Esophagus squamous epithelium (tissue), 5 donors: ENCODE results near the gene DNAJB13. TPM values are rescaled to one million over a fixed set of nuclear protein-coding genes. Genes with fewer than 3 reads are reported as not detected.
"Not testable (repeated sequence)": the region's sequence is repeated elsewhere in the genome, so short reads cannot be mapped to it uniquely, and the experiment has no call there.

Experiments used
- DNase-seq: peaks from one replicate; lab custom pipeline; 2025; lab: John Stamatoyannopoulos, UW
- H3K27ac ChIP-seq, 4 donors: fragments of 200-600 bp; sonication (generic); one replicate each; pipeline ENCODE4 v1.5.1; 2016 to 2019; ENCODE audit warnings: mild to moderate bottlenecking in 1 of 4
- H3K27me3 ChIP-seq, 4 donors: fragments of 200-600 bp; sonication (generic); 1 replicate in 3 of 4; 2 replicates in 1 of 4; pipeline versions ENCODE4 v1.5.1 to v1.6.0; 2017 to 2021; ENCODE audit warnings: antibody characterized with exemption in 1 of 4
- H3K36me3 ChIP-seq, 3 donors: fragments of 200-600 bp; sonication (generic); one replicate each; pipeline ENCODE4 v1.5.1; 2016 to 2019
- H3K4me1 ChIP-seq, 3 donors: fragments of 200-600 bp; sonication (generic); one replicate each; pipeline ENCODE4 v1.5.1; 2017 to 2019
- H3K4me3 ChIP-seq, 4 donors: fragments of 200-600 bp; sonication (generic); 1 replicate in 3 of 4; 2 replicates in 1 of 4; pipeline ENCODE4 v1.5.1; 2016 to 2019; ENCODE audit warnings: mild to moderate bottlenecking in 2 of 4, moderate library complexity in 1 of 4
- H3K9me3 ChIP-seq, 3 donors: fragments of 200-600 bp; sonication (generic); one replicate each; pipeline ENCODE4 v1.5.1; 2016 to 2019
- POLR2A ChIP-seq, 4 donors: fragments of 450-650 bp; IDR thresholded peaks; one replicate each; pipeline ENCODE4 v1.6.1; 2017; ENCODE audit warnings: antibody characterized with exemption in 4 of 4, mild to moderate bottlenecking in 4 of 4, moderate library complexity in 3 of 4
- WGBS, 2 donors: methylation state at CpG; one replicate each; pipeline ENCODE4 v1.1.5; 2018; 5-methylcytosine and 5-hydroxymethylcytosine counted together
- intact Hi-C: fragments of 100-400 bp; cut with DNase I; formaldehyde crosslinking; loops from one replicate; pipeline ENCODE4 v1.15.0; 2022
- total RNA-seq, 4 donors: library from RNA; depleted of rRNA; stranded (reverse); fragments of >200 nt; gene quantifications; one replicate each; pipeline ENCODE4 v1.1.0, GENCODE V29; 2016
- TF ChIP-seq, protein P1 (sequence below), 6 experiments: fragments of 450-650 bp in 4 of 6; fragments of 200-600 bp in 2 of 6; sonication (generic) in 2 of 6; IDR thresholded peaks; one replicate each; pipeline ENCODE4 v1.5.1; 2016 to 2019; ENCODE audit warnings: antibody characterized with exemption in 6 of 6, mild to moderate bottlenecking in 4 of 6, moderate library complexity in 4 of 6
- donor health status: DM: yes; HTN: yes; CAD: no.

The DNAJB13 gene
- total RNA-seq, 4 donors from 2014 or later = not detected

DNA sequence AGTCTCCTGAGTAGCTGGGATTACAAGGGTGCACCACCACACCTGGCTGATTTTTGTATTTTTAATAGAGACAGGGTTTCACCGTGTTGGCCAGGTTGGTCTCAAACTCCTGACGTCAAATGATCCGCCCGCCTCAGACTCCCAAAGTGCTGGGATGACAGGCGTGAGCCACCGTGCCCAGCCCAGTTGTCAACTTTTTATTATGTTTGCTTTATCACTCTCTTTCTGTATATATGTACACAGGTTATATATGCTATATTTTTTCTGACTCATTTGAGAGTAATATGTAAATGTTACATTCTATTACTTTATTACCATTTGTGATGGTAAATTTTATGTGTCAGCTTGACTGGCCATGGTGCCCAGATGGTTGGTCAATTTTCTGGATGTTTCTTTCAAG, 18.9 kb upstream of the DNAJB13 start:
- Histone ChIP-seq H3K27me3 (no peaks in the 10 kb centered on the region), H3K4me1 (no peaks in the 10 kb centered on the region), H3K9me3 (no peaks in the 10 kb centered on the region), H3K4me3 (no peak overlapping the region), H3K27ac (no peak overlapping the region), H3K36me3 (peaks cover 4 to 74% (median 11%) of the 10 kb centered on the region in 3 donors)
- TF ChIP-seq POLR2A (IDR thresholded peaks at IDR 0.05) = no peak
- TF ChIP-seq, protein P1, sequence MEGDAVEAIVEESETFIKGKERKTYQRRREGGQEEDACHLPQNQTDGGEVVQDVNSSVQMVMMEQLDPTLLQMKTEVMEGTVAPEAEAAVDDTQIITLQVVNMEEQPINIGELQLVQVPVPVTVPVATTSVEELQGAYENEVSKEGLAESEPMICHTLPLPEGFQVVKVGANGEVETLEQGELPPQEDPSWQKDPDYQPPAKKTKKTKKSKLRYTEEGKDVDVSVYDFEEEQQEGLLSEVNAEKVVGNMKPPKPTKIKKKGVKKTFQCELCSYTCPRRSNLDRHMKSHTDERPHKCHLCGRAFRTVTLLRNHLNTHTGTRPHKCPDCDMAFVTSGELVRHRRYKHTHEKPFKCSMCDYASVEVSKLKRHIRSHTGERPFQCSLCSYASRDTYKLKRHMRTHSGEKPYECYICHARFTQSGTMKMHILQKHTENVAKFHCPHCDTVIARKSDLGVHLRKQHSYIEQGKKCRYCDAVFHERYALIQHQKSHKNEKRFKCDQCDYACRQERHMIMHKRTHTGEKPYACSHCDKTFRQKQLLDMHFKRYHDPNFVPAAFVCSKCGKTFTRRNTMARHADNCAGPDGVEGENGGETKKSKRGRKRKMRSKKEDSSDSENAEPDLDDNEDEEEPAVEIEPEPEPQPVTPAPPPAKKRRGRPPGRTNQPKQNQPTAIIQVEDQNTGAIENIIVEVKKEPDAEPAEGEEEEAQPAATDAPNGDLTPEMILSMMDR (IDR thresholded peaks at IDR 0.05) = no peak
- intact Hi-C loops = no loop called here
- WGBS, 2 donors = 97 to 98% methylated on average over 6 of the region's 6 CpGs
- DNase-seq = no peak

DNA sequence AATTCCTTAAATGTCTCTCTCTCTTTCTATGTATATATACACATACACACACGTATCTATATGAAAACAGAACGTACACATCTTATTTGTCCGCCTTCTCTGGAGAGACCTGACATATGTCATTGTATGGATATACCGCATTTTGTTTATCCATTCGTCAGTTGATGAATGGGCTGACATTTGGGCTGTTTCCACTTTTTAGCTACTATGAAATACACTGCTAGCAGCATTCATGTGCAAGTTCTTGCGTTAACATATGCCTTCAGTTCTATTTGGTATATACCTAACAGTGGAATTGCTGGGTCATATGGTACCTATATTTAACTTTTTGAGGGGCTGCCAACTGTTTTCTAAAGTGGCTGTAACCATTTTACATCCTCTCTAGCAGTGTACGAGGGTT, 18.0 kb upstream of the DNAJB13 start:
- Histone ChIP-seq H3K4me1 (no peaks in the 10 kb centered on the region), H3K9me3 (no peaks in the 10 kb centered on the region), H3K27ac (no peak overlapping the region), H3K4me3 (no peak overlapping the region), H3K27me3 (no peaks in the 10 kb centered on the region), H3K36me3 (peaks cover 2 to 65% (median 8%) of the 10 kb centered on the region in 3 donors)
- 77 to 94% methylated on average over 7 of the region's 7 CpGs for WGBS, 2 donors
- TF ChIP-seq POLR2A (IDR thresholded peaks at IDR 0.05) = no peak
- TF ChIP-seq, protein P1 (IDR thresholded peaks at IDR 0.05) = no peak
- DNase-seq = no peak
- intact Hi-C loops = no loop called here

DNA sequence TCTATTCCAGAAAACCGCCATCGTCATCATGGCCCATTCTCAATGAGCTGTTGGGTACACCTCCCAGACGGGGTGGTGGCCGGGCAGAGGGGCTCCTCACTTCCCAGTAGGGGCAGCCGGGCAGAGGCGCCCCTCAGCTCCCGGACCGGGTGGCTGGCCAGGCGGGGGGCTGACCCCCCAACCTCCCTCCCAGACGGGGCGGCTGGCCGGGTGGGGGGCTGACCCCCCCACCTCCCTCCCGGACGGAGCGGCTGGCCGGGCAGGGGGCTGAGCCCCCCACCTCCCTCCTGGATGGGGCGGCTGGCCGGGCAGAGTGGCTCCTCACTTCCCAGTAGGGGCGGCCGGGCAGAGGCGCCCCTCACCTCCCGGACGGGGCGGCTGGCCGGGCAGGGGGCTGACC, 14.8 kb upstream of the DNAJB13 start:
- H3K36me3 ChIP-seq = peaks cover 0 to 35% (median 0%) of the 10 kb centered on the region in 3 donors
- 100% methylated on average over 2 of the region's 25 CpGs; no CpG with 5 or more reads in 1 of the 2 donors for whole genome bisulfite sequencing, 2 donors
- intact Hi-C loops, DNase-seq, H3K9me3 ChIP-seq, H3K4me1 ChIP-seq, H3K27ac ChIP-seq, H3K27me3 ChIP-seq, H3K4me3 ChIP-seq: not testable (repeated sequence)

GRCh38 chr11:73939096-73939495, 11.7 kb upstream of the DNAJB13 start:
- Histone ChIP-seq H3K9me3 (no peaks in the 10 kb centered on the region), H3K36me3 (peaks cover 0 to 9% (median 0%) of the 10 kb centered on the region in 3 donors), H3K4me3 (no peak overlapping the region), H3K4me1 (peaks cover 0 to 6% (median 0%) of the 10 kb centered on the region in 3 donors), H3K27ac (no peak overlapping the region), H3K27me3 (no peaks in the 10 kb centered on the region)
- intact Hi-C loops = no loop called here
- DNase-seq = no peak
- no peak for TF ChIP-seq POLR2A (IDR thresholded peaks at IDR 0.05)
- TF ChIP-seq, protein P1 (IDR thresholded peaks at IDR 0.05) = no peak
- 49 to 72% methylated on average over 4 of the region's 4 CpGs for WGBS, 2 donors

- 85 to 92% methylated on average over 9 of the region's 9 CpGs for WGBS, 2 donors
- Histone ChIP-seq H3K4me1 (peaks cover 0 to 8% (median 0%) of the 10 kb centered on the region in 3 donors), H3K4me3 (no peak overlapping the region), H3K9me3 (no peaks in the 10 kb centered on the region), H3K36me3 (no peaks in the 10 kb centered on the region), H3K27ac (no peak overlapping the region), H3K27me3 (no peaks in the 10 kb centered on the region)
- no peak for TF ChIP-seq POLR2A (IDR thresholded peaks at IDR 0.05)
- TF ChIP-seq, protein P1 (IDR thresholded peaks at IDR 0.05) = no peak
- DNase-seq = no peak
- intact Hi-C loops = no loop called here
Observed at GRCh38 chr11:73940801-73941570, 9.8 kb upstream of the DNAJB13 start.
